Measurements from ENCODE around the gene ASB9. TPM values are rescaled to one million over a fixed set of nuclear protein-coding genes. Genes with fewer than 3 reads are reported as not detected.
"Not testable (repeated sequence)": the region's sequence is repeated elsewhere in the genome, so short reads cannot be mapped to it uniquely, and the experiment has no call there.

Gene ASB9, protein sequence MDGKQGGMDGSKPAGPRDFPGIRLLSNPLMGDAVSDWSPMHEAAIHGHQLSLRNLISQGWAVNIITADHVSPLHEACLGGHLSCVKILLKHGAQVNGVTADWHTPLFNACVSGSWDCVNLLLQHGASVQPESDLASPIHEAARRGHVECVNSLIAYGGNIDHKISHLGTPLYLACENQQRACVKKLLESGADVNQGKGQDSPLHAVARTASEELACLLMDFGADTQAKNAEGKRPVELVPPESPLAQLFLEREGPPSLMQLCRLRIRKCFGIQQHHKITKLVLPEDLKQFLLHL
- polyA plus RNA-seq (2013, experiment 1 of 4): 0.96 TPM
- 1.4 TPM for polyA plus RNA-seq (2013, experiment 2 of 4)
- 0.75 TPM for polyA plus RNA-seq (2013, experiment 3 of 4)
- 0.57 TPM for polyA plus RNA-seq (2013, experiment 4 of 4)

DNA sequence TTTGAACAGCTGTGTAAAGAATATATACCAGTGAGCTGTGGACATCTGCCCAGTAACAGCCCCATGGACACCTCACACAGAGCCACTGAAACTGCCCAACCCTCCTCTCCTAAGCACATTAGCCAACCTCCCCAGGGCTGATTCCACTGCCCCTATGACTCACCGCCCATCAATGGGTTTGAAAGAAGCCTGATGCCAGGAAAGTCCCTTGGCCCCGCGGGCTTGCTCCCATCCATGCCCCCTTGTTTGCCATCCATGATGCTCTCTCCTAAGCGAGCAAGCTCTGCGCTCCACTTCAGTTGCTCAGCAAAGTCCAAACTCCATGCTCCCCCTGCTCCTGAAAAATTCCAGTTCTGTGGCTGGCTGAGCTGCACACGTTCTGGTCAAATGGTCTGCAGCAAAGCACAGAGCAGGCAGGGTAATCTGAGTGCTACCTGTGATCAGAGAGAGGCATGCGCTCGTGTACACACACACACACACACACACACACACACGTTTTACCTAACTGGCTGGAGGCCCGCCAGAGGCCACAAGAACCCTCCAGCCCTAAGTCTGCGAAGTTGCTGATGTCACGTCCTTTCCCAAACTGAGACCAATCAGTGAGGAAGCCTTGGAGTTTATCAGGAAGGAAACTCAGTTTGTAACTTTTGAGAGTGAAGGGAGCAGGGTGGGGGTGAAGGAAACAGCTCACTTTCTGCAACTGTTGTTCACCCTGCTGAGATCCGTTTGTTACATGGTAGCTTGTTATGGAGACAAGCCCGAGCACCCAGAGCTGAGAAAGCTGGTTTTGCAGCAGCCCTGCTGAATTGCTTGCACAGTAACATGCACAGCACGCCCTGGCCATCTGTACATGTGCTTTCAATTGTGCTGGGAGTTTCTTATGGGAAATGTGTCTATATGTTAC, at the start of gene ASB9:
TSS of gene ASB9 (minus strand) at position 466 of the 904 bp plus-strand sequence. CDS start at position 257, 209 bp downstream.
- Histone ChIP-seq H3K9me3 (ENCODE audit: control insufficient read depth, low read length) (no peaks in the 10 kb centered on the region), H3K27ac (ENCODE audit: insufficient read depth, low read depth, low read length, poor library complexity, severe bottlenecking) (no peak within 1 kb of the TSS), H3K27me3 (ENCODE audit: control insufficient read depth, insufficient read depth, low read length, poor library complexity, severe bottlenecking) (no peaks in the 10 kb centered on the region), H3K4me1 (ENCODE audit: control insufficient read depth, insufficient read depth, low read length) (no peaks in the 10 kb centered on the region), H3K4me3 (ENCODE audit: insufficient read depth, low read depth, low read length) (no peak within 1 kb of the TSS), H3K36me3 (ENCODE audit: control insufficient read depth, insufficient read depth, low read length) (no peaks in the 10 kb centered on the region)
- WGBS, 2 experiments: 65 to 70% methylated on average over 15 of the region's 15 CpGs

DNA sequence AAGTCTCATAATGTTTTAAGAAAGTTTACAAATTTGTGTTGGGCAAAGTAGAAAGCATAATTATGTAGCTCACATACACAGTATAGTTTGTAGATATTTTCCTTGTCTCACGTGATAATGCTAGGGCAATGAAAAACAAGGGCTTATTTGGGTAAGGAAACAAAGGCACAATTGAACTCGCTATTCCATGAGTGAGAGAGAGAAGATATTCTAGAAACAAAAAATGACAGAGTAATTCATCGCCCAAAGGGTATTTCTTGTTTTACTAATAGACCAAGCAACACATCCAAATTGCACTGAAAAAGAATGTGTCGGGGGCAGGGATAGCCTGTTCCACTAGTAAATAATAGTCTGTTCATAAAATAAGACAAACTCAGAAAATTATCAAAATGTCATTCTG, 49.2 kb upstream of the ASB9 start:
- Histone ChIP-seq H3K9me3 (ENCODE audit: control insufficient read depth, low read length) (no peaks in the 10 kb centered on the region), H3K27ac (ENCODE audit: insufficient read depth, low read depth, low read length, poor library complexity, severe bottlenecking) (no peak overlapping the region), H3K4me1 (ENCODE audit: control insufficient read depth, insufficient read depth, low read length) (no peaks in the 10 kb centered on the region), H3K4me3 (ENCODE audit: insufficient read depth, low read depth, low read length) (no peak overlapping the region), H3K36me3 (ENCODE audit: control insufficient read depth, insufficient read depth, low read length) (no peaks in the 10 kb centered on the region), H3K27me3 (ENCODE audit: control insufficient read depth, insufficient read depth, low read length, poor library complexity, severe bottlenecking) (no peaks in the 10 kb centered on the region)
- WGBS, 2 experiments: 94 to 100% methylated on average over 2 of the region's 4 CpGs

DNA sequence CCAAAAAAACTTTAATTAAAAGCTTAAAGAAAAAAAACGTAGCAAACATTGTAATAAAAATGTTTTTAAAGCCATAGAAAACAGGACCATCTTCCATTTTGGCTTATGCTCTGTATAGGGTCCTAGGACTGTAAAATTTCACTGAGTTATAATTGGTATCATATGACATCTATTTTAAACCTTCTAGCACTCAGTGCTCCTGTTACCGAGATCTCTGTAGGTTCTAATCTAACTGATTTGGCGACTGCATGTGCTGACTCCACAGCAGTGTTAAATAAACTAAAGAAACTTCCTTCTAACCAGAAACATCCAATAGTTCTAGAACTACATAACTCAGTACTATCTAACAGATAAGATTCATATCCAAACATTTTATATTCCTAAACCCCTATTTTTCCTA, 45.6 kb upstream of the ASB9 start, which contains the start of gene ASB11:
TSS of gene ASB11 (minus strand) at position 132 of the 400 bp plus-strand sequence. CDS start at position 97, 35 bp downstream.
- H3K27me3 ChIP-seq (ENCODE audit: control insufficient read depth, insufficient read depth, low read length, poor library complexity, severe bottlenecking): no peaks in the 10 kb centered on the region
- H3K9me3 ChIP-seq (ENCODE audit: control insufficient read depth, low read length): no peaks in the 10 kb centered on the region
- H3K4me3 ChIP-seq (ENCODE audit: insufficient read depth, low read depth, low read length): no peak within 1 kb of the TSS
- no peaks in the 10 kb centered on the region for H3K4me1 ChIP-seq (ENCODE audit: control insufficient read depth, insufficient read depth, low read length)
- no peak within 1 kb of the TSS for H3K27ac ChIP-seq (ENCODE audit: insufficient read depth, low read depth, low read length, poor library complexity, severe bottlenecking)
- WGBS, 2 experiments: 86 to 95% methylated on average over 2 of the region's 3 CpGs
- no peaks in the 10 kb centered on the region for H3K36me3 ChIP-seq (ENCODE audit: control insufficient read depth, insufficient read depth, low read length)

DNA sequence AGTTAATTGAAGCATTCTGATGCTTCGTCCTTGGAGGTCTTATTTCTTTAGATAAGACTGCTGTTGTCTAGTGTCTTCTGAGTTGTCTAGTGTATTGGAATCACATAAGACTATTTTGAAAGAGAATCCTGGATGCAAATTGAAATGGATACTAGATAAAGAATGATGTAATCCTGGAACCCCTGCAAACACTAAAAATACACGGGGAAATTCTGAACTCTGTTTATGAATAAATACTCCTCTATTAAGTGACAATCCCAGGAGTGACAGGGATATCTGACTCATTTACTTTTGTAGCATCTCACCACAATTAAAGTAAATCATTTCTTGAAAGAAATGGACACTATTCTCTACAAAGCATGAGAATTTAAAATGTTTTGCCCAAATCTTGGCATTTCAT, 44.6 kb upstream of the ASB9 start:
- no peaks in the 10 kb centered on the region for H3K9me3 ChIP-seq (ENCODE audit: control insufficient read depth, low read length)
- H3K4me1 ChIP-seq (ENCODE audit: control insufficient read depth, insufficient read depth, low read length): no peaks in the 10 kb centered on the region

DNA sequence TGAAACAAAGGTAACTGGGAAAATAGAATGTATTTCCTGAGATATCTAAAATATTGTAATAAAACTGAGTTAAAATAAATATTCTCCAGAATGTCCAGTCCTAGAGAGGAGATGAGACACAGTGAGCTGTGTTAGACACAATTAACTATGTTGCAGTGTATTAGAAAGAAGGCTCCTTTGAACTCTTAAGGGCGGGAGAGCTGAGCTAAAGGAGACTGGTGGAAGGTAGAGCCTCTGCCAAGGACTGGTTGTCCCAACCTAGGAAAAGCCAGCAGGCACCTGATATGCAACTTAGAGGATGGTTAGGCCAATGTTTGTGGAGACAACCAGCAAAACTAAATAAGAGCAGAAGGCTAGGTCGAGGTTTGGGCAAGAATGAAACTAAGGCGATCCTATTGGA, 41.2 kb upstream of the ASB9 start:
- Histone ChIP-seq H3K36me3 (ENCODE audit: control insufficient read depth, insufficient read depth, low read length) (no peaks in the 10 kb centered on the region), H3K4me3 (ENCODE audit: insufficient read depth, low read depth, low read length) (no peak overlapping the region), H3K9me3 (ENCODE audit: control insufficient read depth, low read length) (no peaks in the 10 kb centered on the region), H3K27ac (ENCODE audit: insufficient read depth, low read depth, low read length, poor library complexity, severe bottlenecking) (no peak overlapping the region), H3K27me3 (ENCODE audit: control insufficient read depth, insufficient read depth, low read length, poor library complexity, severe bottlenecking) (no peaks in the 10 kb centered on the region), H3K4me1 (ENCODE audit: control insufficient read depth, insufficient read depth, low read length) (no peaks in the 10 kb centered on the region)
- WGBS, 2 experiments: 94 to 97% methylated on average over 3 of the region's 3 CpGs

More for the DNA sequence above, 44.6 kb upstream of the ASB9 start:
- Histone ChIP-seq H3K27ac (ENCODE audit: insufficient read depth, low read depth, low read length, poor library complexity, severe bottlenecking) (no peak overlapping the region), H3K36me3 (ENCODE audit: control insufficient read depth, insufficient read depth, low read length) (no peaks in the 10 kb centered on the region), H3K27me3 (ENCODE audit: control insufficient read depth, insufficient read depth, low read length, poor library complexity, severe bottlenecking) (no peaks in the 10 kb centered on the region), H3K4me3 (ENCODE audit: insufficient read depth, low read depth, low read length) (no peak overlapping the region)
- WGBS, 2 experiments: 100% methylated on average over 1 of the region's 2 CpGs

DNA sequence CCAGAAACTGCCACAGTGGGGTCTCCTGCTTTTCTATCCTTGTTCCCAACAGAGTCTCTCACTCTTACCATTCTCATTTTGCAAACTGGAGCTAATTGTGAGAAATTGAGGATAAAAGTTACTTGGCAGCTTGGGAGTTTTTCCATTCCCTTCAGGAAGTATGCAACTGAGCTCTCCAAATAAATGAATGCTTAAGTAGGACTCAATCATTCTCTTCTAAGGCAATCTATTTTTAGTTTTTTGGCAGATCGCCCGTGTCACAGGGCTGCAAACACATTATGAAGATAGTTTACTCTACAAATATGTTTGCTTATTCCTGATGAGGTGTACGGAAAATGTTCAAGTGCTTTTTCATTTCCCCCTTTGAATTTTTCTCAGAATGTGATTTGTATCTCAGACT, 40.2 kb upstream of the ASB9 start:
- Histone ChIP-seq H3K4me3 (ENCODE audit: insufficient read depth, low read depth, low read length) (no peak overlapping the region), H3K27ac (ENCODE audit: insufficient read depth, low read depth, low read length, poor library complexity, severe bottlenecking) (no peak overlapping the region), H3K9me3 (ENCODE audit: control insufficient read depth, low read length) (no peaks in the 10 kb centered on the region), H3K36me3 (ENCODE audit: control insufficient read depth, insufficient read depth, low read length) (no peaks in the 10 kb centered on the region), H3K4me1 (ENCODE audit: control insufficient read depth, insufficient read depth, low read length) (no peaks in the 10 kb centered on the region), H3K27me3 (ENCODE audit: control insufficient read depth, insufficient read depth, low read length, poor library complexity, severe bottlenecking) (no peaks in the 10 kb centered on the region)
- 86% methylated on average over 3 of the region's 3 CpGs; no CpG with 5 or more reads in 1 of the 2 experiments for WGBS, 2 experiments

DNA sequence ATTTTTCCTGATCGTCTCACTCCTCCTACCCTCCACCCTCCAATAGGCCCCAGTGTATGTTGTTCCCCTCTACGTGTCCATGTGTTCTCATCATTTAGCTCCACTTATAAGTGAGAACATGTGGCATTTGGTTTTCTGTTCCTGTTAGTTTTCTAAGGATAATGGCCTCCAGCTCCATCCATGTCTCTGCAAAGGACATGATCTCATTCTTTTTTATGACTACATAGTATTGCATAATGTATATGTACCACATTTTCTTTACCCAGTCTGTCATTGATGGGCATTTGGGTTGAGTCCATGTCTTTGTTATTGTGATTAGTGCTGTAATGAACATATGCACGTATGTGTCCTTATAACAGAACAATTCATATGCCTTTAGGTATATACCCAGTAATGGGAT, 36.0 kb upstream of the ASB9 start:
- not testable (repeated sequence) for H3K27ac ChIP-seq (ENCODE audit: insufficient read depth, low read depth, low read length, poor library complexity, severe bottlenecking); H3K9me3 ChIP-seq (ENCODE audit: control insufficient read depth, low read length); H3K4me3 ChIP-seq (ENCODE audit: insufficient read depth, low read depth, low read length); H3K36me3 ChIP-seq (ENCODE audit: control insufficient read depth, insufficient read depth, low read length); H3K27me3 ChIP-seq (ENCODE audit: control insufficient read depth, insufficient read depth, low read length, poor library complexity, severe bottlenecking); H3K4me1 ChIP-seq (ENCODE audit: control insufficient read depth, insufficient read depth, low read length)
- 73 to 90% methylated on average over 1 to 2 of the region's 3 CpGs for WGBS, 2 experiments

DNA sequence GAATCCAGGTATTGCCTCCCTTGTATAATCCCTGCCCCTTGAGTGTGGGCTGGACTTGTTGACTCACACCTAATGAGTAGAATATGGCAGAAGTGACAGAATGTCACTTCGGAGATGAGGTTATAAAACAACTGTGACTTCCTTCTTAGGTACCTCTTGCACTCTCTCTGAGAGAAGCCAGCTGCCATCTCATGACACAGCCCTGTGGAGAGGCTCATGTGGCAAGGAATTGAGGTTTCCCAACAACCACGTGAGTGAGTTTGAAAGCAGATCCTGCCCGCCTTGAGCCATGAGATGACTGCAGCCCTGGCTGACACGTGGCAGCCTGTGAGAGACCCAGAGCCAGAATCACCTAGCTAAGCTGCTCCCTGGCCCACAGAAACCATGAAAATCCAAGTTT, 32.0 kb upstream of the ASB9 start:
- Histone ChIP-seq H3K27ac (ENCODE audit: insufficient read depth, low read depth, low read length, poor library complexity, severe bottlenecking) (no peak overlapping the region), H3K9me3 (ENCODE audit: control insufficient read depth, low read length) (no peaks in the 10 kb centered on the region), H3K27me3 (ENCODE audit: control insufficient read depth, insufficient read depth, low read length, poor library complexity, severe bottlenecking) (no peaks in the 10 kb centered on the region), H3K36me3 (ENCODE audit: control insufficient read depth, insufficient read depth, low read length) (no peaks in the 10 kb centered on the region), H3K4me1 (ENCODE audit: control insufficient read depth, insufficient read depth, low read length) (no peaks in the 10 kb centered on the region), H3K4me3 (ENCODE audit: insufficient read depth, low read depth, low read length) (no peak overlapping the region)
- 75 to 82% methylated on average over 4 of the region's 4 CpGs for WGBS, 2 experiments

DNA sequence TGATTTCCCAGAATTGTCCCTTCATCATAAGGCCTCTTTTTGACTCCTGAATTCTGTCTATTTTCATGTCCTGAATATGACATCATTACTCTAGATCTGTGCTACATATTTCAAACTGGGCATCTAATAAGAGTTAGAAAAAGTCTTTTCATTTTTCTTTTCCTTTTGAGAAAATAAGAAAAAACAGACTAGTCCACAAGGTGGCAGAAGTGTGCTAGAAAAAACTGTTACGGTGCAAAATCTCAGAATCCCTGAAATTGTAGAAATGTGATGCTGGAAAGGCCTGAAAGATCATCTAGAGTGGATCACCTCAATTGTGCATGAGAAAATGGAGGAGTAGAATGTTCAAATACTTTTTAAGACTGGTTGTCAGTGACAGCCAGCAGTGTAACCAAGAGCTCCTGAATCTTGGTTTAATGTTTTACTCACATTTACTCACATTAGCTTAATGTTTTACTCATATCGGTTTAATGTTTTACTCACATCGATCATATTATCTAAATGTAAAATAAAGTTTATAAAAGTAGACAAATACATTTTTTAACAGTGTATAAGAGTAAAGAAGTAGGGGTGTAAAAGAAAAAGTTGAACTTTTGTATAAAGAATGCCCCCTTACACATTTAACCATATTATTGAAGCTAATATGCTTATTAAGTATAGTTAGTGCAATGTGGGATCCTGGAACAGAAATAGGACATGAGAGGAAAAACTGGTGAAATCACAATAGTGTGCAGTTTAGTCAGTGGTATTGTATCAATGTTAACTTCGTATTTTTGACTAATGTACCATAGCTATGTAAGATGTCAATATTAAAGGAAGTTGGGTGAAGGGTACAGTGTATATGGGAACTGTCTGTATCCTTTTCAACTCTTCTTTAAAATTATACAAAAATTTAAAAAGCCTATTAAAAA, 30.3 kb upstream of the ASB9 start:
- 75 to 81% methylated on average over 2 of the region's 4 CpGs for WGBS, 2 experiments
- Histone ChIP-seq H3K27ac (ENCODE audit: insufficient read depth, low read depth, low read length, poor library complexity, severe bottlenecking) (no peak overlapping the region), H3K27me3 (ENCODE audit: control insufficient read depth, insufficient read depth, low read length, poor library complexity, severe bottlenecking) (no peaks in the 10 kb centered on the region), H3K4me3 (ENCODE audit: insufficient read depth, low read depth, low read length) (no peak overlapping the region), H3K4me1 (ENCODE audit: control insufficient read depth, insufficient read depth, low read length) (no peaks in the 10 kb centered on the region), H3K9me3 (ENCODE audit: control insufficient read depth, low read length) (no peaks in the 10 kb centered on the region), H3K36me3 (ENCODE audit: control insufficient read depth, insufficient read depth, low read length) (no peaks in the 10 kb centered on the region)

Data from ectodermal cell (in vitro differentiated cells).